MM.1S (cell line): ENCODE measurements around the gene DNAJC17.

Experiments used
- EZH2 ChIP-seq: fragments of 300-600 bp; sonication (generic); optimal IDR thresholded peaks from 2 replicates; pipeline ENCODE3; 2017; ENCODE audit warnings: low read depth, mild to moderate bottlenecking, antibody characterized with exemption, low read length, mixed read lengths
- EZH2phosphoT487 ChIP-seq: fragments of 300-600 bp; sonication (generic); IDR thresholded peaks from 2 replicates; pipeline ENCODE4 v1.6.1; 2018; ENCODE audit warnings: antibody characterized with exemption, low read length
- TF ChIP-seq, protein P1 (sequence below): fragments of 300-600 bp; sonication (generic); IDR thresholded peaks from 2 replicates; pipeline ENCODE4 v1.5.1; 2016; ENCODE audit warnings: antibody characterized with exemption, low read length, mixed read lengths

DNA sequence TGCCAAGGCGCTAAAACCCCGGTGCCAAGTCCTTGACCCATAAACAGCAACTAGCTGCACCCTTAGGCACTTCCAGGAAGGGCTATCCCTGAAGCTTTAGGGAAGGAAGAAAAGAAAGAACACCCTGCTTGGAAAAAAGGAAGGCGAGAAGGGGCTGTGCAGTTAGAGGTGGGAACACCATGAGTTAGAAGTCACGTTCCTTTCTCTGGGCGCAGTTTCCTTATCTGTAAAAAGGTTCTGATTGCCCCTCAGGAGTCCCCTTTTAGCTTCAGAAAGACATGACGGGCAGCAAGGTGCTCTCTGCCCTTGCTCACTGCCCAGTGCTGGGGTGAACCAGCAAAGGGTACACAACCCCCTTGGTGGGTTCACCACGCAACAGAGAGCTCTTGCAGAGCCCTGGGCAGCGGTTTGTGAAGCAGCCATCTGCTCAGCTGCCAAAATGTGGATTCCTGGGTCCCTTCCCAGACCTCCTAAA lies 42.6 kb downstream of the DNAJC17 start:
- TF ChIP-seq, protein P1, sequence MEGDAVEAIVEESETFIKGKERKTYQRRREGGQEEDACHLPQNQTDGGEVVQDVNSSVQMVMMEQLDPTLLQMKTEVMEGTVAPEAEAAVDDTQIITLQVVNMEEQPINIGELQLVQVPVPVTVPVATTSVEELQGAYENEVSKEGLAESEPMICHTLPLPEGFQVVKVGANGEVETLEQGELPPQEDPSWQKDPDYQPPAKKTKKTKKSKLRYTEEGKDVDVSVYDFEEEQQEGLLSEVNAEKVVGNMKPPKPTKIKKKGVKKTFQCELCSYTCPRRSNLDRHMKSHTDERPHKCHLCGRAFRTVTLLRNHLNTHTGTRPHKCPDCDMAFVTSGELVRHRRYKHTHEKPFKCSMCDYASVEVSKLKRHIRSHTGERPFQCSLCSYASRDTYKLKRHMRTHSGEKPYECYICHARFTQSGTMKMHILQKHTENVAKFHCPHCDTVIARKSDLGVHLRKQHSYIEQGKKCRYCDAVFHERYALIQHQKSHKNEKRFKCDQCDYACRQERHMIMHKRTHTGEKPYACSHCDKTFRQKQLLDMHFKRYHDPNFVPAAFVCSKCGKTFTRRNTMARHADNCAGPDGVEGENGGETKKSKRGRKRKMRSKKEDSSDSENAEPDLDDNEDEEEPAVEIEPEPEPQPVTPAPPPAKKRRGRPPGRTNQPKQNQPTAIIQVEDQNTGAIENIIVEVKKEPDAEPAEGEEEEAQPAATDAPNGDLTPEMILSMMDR, result no peak
- TF ChIP-seq EZH2 (no peak), EZH2phosphoT487 (no peak)
